COLO668 (cell line): Measurements from ENCODE around the gene CES5A.
"Not testable (repeated sequence)": the region's sequence is repeated elsewhere in the genome, so short reads cannot be mapped to it uniquely, and the experiment has no call there.

ENCODE experiments used
- DNase-seq: peaks from one replicate; lab custom pipeline; 2025; ENCODE audit not compliant: unreplicated experiment; lab: John Stamatoyannopoulos, UW

The CES5A gene

GRCh38 chr16:55888546-55888945 is 13.4 kb upstream of the CES5A start:
- DNase-seq, result no peak

- no peak for DNase-seq
Observed at GRCh38 chr16:55876854-55877253, 1.7 kb upstream of the CES5A start.

GRCh38 chr16:55873122-55873521 is 2.1 kb downstream of the CES5A start:
- DNase-seq, result no peak

GRCh38 chr16:55872130-55872529 is 3.0 kb downstream of the CES5A start:
- DNase-seq, result no peak

- no peak for DNase-seq
Observed at GRCh38 chr16:55871411-55872038, 3.6 kb downstream of the CES5A start.

GRCh38 chr16:55868980-55869379 is 6.2 kb downstream of the CES5A start:
- no peak for DNase-seq

- no peak for DNase-seq
Observed at GRCh38 chr16:55868137-55868536, 7.0 kb downstream of the CES5A start.

GRCh38 chr16:55861288-55861687 is 13.9 kb downstream of the CES5A start:
- no peak for DNase-seq

- not testable (repeated sequence) for DNase-seq
Observed at GRCh38 chr16:55857650-55858049, 17.5 kb downstream of the CES5A start.

GRCh38 chr16:55856950-55857349 is 18.2 kb downstream of the CES5A start:
- no peak for DNase-seq

GRCh38 chr16:55853114-55853513 is 22.1 kb downstream of the CES5A start:
- no peak for DNase-seq

GRCh38 chr16:55849536-55849935 is 25.6 kb downstream of the CES5A start:
- DNase-seq, result no peak

- DNase-seq, result no peak
Observed at GRCh38 chr16:55846598-55847346, 28.4 kb downstream of the CES5A start.

- DNase-seq, result no peak
Observed at GRCh38 chr16:55843105-55843395, 32.1 kb downstream of the CES5A start.

GRCh38 chr16:55842369-55843104 is 32.6 kb downstream of the CES5A start:
- DNase-seq, result no peak

- DNase-seq, result no peak
Observed at GRCh38 chr16:55839115-55839514, 36.1 kb downstream of the CES5A start.

GRCh38 chr16:55836158-55836611 is 39.0 kb downstream of the CES5A start:
- DNase-seq, result no peak

- no peak for DNase-seq
Observed at GRCh38 chr16:55835581-55835980, 39.6 kb downstream of the CES5A start.

GRCh38 chr16:55835173-55835572 is 40.0 kb downstream of the CES5A start:
- not testable (repeated sequence) for DNase-seq

- no peak for DNase-seq
Observed at GRCh38 chr16:55834049-55834448, 41.1 kb downstream of the CES5A start.

GRCh38 chr16:55832773-55833691 is 42.1 kb downstream of the CES5A start, which contains the start of gene CES1:
Gene CES1, minus strand, starts transcription at chr16:55833096. Its CDS starts 41 bp downstream, at chr16:55833055.
- DNase-seq, result no peak
